Ureter (tissue), 1 donor: ENCODE data around the gene ADSS1. TPM values are rescaled to one million over a fixed set of nuclear protein-coding genes. Genes with fewer than 3 reads are reported as not detected.

Experiments
- DNase-seq: peaks from one replicate; pipeline ENCODE4 v3.0.0-alpha.2; 2020; ENCODE audit warnings: low spot score
- total RNA-seq: library from RNA; stranded (reverse); gene quantifications from one replicate; pipeline ENCODE4 v1.2.4, GENCODE V29; 2023
- donor health status: DM: yes; HTN: yes; CAD: no.

The ADSS1 gene
- total RNA-seq, 1 donor from 2014 or later: 11.0 TPM

DNA sequence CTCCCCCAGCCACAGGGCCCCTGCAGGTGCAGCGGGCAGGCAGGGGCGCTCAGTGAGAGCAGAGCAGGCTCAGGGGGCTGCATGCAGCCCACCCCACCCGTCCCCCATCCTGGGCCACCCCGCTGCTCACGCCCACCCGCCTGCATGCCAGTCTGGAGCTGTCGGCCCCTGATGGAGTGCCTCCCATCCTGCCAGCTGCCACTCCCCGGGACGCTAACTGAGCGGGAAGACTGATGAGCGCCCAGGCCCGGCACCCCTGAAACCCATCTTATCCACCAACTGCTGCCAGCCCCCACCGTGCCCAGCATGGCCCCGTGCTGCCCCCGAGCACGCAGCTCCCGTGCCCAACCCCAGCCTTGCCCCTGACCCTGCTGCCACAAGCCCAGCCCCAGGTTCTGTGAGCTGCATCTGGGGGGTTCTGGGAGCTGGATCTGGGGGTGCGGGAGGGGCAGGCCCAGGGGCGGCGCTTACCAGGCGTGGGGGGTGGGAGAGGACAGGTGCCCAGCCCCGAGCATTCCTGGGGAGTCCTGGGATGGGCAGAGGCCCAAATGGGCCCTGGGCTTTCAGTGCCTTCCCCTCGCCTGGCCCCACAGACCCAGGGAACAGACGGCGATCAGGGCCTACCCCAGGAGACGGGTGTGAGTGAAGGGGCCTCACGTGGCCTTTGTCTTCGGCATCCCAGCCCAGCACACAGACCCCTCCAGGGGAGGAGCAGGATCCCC is 58.2 kb downstream of the ADSS1 start:
- DNase-seq: no peak

DNA sequence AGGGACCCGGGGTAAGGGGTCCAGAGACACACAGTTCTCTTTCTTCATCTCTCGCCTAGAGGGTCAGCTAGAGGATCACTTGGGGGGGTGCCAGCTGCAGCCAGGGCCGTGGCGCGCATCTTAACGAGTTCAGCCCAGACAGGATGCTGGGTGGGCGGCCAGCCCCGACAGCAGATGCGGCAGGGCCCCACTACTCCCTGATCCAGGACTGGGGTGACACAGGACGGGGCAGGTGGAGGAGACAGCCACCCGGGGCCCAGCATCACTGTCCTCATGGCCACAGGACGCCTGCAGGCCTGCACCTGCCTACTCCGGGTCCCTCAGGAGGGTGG is 58.7 kb downstream of the ADSS1 start:
- DNase-seq: no peak

DNA sequence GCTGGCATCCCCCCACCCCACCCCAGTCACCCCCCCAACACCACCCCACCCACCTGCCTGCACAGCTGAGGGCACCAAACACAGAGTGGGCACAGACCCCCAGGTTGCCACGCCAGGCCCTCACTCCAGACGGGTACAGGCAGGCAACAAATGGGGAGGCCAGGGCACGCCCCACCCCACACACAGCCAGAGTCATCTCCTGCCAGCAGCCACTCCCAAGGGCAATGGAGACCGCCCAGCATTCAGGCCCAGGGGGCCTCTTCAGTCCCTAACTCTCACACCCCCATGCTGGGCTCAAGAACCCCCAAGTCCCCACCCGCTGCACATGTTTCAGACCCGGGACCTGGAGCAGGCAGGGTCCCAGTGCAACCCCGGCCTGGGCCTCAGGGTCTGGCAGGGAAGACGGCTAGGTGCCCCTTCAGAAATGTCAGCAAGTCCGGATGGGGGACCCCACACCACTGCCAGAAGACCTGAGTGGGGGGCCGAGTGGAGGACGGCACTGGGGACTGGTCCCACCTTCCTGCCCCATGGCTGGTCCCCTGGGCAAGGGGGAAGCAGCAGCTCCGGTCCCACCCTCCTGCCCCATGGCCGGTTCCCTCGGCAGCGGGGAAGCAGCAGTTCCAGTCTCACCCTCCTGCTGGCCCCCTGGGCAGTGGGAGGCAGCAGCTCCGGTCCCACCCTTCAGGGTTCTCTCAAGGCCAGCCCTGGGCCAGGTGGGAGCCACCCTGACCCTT is 59.6 kb downstream of the ADSS1 start:
- no peak for DNase-seq

DNA sequence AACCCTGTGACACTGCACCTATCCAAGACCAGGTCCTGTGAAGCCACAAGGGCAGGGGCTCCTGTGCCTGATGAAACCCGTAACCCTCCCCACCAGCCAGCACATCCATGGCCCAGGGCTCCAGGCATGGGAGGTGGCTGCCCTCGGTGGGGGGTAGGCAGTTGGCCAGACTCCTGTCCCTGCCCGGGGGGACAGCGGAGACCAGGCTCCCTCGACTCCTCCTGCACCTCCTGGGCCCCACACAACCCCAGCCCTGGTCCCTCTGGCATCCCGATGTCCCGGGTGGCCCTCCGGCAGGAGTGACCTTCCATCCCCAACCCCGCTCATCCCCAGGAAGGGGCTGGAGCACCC is 60.2 kb downstream of the ADSS1 start:
- DNase-seq: no peak

DNA sequence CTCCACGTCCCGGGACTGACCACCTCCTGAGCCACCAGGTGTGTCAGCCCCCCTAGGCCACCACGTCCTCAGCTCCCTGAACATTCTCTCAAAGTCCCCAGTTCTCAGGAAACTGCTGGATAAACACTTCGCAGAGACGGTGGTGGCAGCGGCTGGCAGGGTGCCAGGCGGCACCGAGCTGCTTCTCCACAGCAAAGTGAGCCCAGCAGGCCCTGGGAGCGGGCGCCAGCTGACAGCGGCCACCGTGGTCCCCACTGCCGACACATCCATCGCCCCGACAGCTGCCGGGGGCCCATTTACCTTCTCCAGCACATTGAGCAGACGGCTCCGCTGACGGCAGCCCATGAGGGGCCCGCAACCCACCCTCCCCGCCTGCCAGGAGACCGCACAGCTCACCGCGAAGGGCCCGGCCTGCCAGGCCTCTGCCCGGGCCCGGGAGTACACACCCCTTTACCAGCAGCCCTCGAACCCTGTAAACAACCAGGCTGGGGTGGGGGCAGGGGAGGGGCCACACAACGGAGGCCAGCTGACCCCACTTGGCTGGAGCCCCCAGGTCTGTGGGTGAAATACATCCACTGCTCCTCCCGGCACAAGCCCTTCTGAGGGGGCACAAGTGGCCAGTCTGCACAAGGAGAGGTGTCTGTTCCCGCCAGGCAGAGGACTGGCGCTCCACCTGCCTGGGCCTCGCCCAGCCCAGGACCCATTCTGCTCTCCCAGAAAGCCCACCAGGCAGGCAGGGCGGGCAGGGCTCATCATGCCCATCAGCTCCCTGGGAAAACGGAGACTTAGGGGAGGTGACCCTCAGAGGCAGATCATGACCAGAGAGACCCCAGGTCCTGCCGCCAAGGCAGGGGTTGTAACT is 61.0 kb downstream of the ADSS1 start:
- no peak for DNase-seq

DNA sequence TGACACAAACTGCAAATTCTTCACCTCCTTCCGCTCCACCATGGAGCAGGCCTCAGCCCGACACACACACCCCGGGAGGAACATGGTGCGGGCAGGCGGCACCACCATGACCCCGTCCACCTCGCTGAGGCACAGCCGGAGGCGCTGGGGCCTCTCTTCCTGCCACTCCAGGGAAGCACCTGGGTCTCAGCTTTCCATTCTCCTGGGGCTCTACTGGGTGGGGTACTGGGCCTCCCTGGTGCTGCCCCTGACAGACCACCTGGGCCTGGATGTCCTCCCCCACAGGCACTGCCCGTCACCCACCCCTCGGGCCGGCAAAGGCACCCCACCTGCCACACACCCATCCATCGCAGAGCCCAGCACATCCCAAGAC is 61.7 kb downstream of the ADSS1 start:
- DNase-seq: no peak

DNA sequence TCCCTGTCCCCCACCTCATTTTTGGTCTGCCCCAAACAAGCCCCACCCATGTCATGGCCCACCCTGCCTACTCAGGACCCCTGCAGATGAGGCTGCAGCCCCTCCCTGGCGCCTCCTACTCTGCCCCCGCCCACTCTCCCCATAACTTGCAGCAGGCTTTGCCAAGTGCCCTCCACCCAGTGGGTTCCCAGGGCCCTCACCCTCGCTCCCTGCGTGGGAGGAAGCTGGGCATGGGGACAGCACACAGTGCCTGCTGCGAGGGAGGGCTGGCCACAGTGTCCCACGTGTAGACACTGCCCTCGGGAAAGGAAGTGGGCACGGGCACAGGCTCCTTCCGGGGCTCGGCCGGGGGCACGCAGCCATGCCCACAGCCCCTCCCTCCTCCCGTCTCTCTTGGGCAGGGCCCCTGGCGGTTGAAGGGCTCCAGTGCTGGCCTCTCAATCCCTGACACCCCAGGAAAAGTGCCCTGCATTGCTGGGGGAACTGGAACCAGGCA is 62.1 kb downstream of the ADSS1 start:
- no peak for DNase-seq

DNA sequence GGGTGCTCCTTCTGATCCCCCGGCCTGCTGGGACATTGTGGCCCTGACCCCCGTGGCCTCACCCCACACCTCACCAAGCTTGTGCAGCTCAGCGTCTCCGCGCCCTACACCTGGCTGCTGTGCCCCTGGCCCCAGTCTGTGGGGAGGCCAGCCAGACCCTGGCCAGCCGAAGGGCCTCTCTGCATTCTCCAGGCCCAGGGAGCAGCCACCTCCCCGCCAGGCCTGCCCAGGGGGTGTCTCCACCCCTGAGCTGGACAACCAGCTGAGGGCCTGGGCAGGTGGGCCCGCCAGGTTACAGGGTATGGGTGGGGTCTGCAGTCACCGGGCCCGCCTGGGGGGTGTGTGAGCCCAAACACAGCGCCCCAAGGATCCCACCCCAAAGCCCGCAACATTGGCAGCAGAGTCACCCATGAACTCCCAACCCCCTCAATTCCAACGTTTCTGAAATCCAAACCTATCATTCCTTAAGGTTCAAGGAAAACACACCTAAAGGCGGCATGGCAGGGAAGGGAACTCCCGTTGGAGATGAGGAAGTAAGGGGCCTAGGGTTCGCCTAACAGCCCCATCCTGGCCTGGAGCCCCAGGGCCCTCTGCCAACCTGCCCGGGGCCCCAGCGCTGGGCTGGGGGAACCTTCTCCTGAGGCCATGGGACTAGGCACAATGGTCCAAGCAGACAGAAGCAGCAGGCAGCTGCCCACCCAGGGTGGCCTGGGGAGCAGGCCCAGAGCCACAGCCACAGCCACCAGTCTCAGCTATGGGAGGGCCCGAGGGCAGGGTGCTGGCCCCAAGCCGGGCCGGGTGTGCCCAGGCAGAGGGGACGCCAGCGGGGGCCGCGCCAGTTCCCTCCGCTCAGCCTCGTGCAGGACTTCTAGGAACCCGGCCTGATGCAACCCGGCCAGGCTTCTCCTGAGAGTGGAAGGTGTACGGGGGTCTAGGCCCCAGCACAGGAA is 63.0 kb downstream of the ADSS1 start:
- DNase-seq: no peak

DNA sequence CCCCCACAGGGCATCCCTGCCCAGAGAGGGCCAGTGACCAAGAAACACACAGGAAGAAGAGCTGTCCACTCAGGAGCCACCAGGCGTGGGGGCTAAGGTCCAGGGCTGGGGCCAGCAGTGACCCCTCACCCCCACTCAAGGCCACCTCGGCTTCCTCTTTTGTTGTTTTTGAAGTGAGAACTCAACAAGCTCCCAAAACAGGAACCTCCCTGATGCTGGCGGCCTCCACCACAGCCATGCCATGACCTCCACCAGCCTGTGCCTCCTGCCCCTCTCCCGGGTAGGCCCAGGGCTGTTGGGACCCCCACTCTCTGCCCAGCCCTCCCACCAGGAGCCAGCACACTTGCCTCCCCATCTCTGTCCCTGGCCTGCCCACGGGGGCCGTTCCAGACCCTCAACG is 63.7 kb downstream of the ADSS1 start:
- no peak for DNase-seq

DNA sequence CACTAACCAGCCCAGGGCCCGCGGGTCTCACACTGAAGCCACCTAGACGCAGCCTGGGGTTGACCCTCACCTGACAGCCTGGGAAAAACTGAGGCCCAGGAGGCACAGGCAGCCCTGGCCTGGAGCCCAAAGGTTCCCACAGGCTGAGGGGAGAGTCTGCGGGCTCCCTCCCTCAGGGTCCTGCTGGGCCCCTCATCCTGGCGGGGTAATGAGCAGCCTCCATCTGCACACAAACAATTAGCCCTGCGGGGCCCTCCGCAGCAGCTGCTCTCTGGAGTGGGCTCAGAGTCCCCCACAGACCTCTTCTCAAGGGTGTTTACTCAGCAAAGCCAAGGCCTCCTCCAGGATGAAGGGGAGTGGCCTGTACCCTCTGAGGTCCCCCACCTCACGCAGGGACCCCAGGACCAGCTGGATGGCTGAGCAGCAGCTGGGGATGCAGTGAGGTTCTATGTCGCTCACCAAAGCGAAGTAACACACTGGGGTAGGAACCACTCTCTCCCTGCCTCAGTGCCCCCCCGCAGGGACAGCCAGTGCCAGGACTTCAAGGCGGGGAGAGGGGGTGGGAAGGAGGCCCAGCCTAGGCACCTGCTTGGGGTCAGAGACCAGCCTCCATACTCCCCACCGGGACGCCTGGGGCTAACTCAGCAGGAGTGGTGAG is 64.3 kb downstream of the ADSS1 start:
- no peak for DNase-seq

DNA sequence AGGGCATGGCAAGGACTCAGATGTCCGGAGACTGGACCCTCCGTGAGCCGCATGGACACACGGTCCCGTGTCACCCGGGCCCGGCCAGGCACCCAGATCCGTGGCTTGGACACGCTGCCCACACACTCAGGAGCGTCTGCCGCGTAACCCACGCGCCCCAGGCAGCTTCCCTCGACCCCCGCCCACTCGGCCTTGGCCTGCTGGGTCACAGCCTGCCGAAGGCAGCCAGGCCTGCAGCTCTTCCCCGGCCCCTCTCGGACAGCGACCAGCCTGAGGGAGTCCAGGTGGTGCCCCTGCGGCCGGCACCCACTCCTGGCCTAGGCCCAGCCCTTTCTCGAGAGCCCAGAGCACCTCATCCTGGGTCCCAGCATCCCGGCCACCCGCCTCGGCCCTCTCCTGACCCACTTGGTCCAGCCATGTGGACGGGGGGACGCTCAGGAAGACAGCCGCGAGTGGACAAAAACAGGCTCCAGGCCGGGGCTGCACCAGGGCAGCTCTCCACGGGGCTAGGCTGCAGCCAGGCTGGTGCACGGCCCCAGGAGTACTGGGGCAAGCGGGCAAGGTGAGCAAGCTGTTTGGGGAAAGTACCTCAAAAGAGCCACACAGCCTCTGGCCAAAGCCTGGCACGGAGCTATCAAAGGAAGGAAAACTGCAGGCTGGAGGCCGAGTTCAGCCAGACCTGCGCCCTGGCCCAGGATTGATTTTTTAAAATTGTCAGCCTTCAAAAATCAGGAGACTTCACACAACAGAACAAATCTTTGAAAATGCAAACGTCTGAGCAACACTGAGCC is 65.0 kb downstream of the ADSS1 start:
- DNase-seq: no peak

DNA sequence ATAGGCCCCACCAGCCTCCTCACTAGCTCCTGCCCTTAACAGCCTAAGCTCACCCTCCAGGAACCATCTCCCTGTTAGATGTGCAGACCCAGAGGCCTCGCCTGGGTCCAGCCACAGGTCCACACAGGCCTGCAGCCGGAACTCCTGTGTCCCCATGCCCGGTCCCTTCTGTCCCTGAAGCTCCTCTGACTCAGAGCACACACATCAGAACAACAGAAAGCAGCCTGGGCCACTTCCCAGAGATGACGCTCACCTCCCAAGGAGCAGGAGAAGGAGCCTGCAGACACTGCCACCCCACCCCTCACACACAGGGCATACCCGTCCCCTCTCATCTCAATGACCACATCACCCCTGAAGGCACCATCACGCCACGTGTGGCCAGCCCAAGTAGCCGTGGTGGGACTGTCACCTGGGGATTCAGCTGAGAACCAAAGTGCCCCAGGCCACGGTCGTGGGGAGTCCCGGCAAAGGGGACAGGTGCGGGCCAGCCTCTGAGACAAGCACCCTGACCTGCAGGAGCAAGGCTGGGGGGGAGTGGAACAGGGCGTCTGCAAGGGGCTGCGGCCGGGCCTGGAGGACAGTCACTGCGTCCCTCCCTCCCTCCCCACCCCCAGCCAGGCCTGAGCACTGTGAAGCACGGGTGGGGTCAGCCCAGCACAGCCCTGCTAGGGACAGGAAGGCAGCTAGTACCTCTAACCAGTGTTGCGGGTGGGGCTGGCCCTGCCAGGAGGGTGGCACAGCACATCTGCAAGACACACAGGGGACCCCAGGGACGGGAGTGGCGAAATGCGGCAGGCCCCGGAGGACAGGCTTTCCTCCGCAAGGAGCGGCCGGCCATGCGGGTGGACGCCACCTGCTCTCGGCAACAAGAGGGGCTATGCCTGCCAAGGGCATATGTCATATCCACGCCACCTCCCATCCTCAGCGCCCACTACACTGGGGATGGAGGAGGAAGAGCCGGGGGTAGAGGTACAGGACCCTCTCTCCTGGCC is 66.0 kb downstream of the ADSS1 start:
- DNase-seq: no peak

DNA sequence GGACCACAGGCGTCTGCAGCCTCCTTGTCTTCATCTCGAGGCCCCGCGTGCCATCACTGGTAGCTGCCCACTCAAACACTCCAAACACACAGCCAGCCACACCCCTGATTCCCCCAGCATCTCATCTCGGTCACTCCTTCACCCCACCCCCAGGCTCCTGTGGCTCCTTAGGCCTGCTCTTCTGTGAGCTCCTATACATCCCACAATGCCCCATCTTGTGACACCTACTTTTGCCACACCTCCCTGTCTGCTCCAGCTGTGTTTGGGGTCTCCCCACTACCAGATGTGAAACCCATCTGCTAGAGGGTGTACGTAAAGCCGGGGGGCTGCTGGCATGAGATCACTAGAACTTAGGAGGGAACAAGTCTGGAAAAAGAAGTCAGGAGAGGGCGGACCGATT is 67.4 kb downstream of the ADSS1 start:
- DNase-seq: no peak

DNA sequence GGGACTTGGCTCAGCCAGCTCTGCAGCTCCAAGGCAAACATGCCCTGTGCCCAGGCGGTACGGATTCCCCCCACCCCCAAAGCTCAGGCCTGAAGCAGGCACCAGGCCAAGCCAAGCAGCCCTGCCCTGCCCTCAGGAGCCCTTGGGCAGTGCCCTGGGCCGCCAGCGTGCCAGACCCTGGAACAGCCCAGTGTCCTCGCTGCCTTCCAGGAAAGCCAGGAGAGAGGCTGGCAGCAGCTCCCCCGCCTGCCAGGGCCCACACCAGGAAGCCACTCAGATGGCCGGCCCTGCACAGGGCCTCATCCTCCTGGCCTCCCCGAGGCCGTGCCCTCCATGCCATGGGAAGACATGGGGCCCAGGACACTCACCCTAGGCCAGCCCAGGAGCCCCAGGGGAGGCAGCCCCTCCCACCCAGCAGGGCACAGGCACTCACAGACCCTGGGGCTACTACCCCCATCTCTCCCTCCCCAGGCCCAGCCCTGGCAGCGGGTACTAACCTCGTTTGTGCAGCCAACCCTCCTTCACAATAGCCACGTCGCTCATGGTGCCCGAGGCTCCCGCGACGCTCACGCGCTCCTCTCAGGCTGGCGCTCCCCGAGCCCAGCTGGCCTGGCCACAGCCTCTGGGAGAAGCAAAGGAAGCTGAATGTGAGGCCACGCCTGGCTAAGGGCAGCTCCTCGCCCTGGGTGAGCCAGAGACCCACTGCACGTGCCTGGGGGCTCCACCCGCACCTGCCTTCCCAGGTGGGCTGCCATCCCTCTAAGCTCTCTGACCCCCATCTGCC is 68.3 kb downstream of the ADSS1 start:
- no peak for DNase-seq

DNA sequence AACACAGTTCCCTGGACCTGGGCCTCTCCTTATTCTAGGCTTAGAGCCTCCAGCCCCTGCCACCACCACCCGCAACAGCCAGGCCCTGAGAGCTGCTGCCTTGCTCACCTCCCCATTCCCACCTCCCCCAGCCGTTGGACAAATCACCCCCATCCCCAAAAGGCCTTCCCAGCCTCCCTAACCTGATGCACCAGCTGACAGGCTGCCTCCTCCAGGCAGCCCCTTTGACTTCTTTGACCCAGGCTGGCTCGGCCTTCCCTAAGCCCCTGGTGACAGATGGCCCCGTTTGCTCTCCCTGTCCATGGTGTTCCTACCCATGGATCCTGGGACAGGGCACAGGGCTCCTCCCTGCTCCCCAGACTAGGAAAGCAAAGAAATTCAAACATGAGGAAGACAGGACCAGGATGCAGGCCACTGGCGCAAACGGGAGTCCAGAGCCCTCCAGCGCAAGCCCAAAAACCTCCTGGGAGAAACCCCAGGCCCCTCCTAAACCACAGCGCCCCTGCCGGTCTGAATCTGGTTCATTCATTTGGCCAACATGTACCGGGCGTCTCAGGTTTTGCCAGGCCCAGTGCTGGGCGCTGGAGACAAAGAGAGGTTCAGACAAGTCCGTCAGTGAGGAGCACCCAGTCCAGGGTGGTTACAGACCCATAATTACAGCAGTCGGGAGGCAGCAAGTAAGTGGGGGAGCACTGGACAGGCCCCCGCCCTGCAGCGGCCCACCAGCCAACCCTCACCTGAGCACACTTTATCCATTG is 69.1 kb downstream of the ADSS1 start:
- DNase-seq: no peak

DNA sequence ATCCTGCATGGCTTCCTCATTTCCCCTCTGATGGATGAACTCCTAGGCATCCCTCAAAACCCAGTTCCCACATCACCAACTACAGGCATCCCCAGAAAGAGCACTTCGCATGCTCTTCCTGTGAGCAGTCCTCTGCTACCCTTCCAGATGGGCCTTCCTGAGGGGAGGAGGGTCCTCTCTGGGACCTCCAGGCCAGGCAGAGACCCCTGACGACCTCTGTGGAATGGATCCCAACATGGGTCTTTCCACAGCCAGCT is 69.6 kb downstream of the ADSS1 start:
- DNase-seq: no peak

DNA sequence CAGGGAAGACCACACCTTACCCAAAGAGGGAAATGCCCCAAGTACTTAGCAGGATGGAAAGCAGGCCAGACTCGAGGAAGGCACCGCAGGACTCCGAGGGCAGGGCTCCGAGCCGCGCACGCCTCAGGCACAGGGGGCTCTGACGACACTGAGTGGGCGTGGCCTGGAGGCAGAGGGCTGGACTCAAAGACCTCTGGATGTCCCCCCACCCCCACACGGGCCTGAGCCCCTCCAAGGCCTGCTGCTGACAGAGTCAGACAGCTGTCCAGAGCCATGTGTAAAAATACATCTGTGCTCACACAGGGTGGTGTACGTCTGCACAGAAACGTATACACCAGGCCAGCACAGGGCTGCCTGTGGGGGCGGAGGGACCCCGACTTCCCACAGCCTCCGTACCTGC is 70.1 kb downstream of the ADSS1 start:
- no peak for DNase-seq

DNA sequence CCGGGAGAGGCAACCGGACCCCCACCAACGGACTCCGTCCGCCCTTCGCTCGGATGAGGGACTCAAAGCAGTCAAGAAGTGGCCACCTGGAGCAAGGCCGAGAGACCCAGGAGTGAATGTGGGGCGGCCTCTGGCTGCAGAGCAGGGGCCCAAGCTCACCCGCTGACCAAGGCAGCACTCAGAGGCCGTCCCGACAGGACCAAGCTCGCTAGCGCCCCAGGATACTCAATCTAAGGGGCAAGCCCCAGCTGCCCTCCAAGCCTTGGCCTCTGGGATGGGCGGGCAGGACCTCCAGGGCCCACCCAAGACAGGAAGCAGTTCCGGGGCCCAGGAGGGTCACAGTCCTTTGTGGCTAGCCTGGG is 70.6 kb downstream of the ADSS1 start:
- no peak for DNase-seq
